HG03103 (cell line): Measurements from ENCODE around the gene PPP1R12B.
"Not testable (repeated sequence)": the region's sequence is repeated elsewhere in the genome, so short reads cannot be mapped to it uniquely, and the experiment has no call there.

Experiments used
- ATAC-seq: cut with Tn5 transposase; IDR thresholded peaks from one replicate; pipeline ENCODE4 v1.9.1; 2021; ENCODE audit warnings: low read depth; ENCODE audit not compliant: unreplicated experiment

The PPP1R12B gene

GRCh38 chr1:202473266-202474045, 125.0 kb downstream of the PPP1R12B start:
- not testable (repeated sequence) for ATAC-seq

GRCh38 chr1:202479661-202480060, 131.2 kb downstream of the PPP1R12B start:
- ATAC-seq, result not testable (repeated sequence)

- not testable (repeated sequence) for ATAC-seq
These were observed 132.1 kb downstream of the PPP1R12B start for GRCh38 chr1:202480640-202481039.

- ATAC-seq, result not testable (repeated sequence)
These were observed 134.9 kb downstream of the PPP1R12B start for GRCh38 chr1:202483362-202483761.

- ATAC-seq, result peak; percentile 50
These were observed 135.5 kb downstream of the PPP1R12B start for GRCh38 chr1:202484032-202484431.

GRCh38 chr1:202484820-202485219, 136.3 kb downstream of the PPP1R12B start:
- not testable (repeated sequence) for ATAC-seq

GRCh38 chr1:202488178-202488649, 139.7 kb downstream of the PPP1R12B start:
- not testable (repeated sequence) for ATAC-seq

- not testable (repeated sequence) for ATAC-seq
These were observed 140.6 kb downstream of the PPP1R12B start for GRCh38 chr1:202489101-202489500.

- not testable (repeated sequence) for ATAC-seq
These were observed 144.6 kb downstream of the PPP1R12B start for GRCh38 chr1:202493112-202493511.

- ATAC-seq, result no peak
These were observed 150.0 kb downstream of the PPP1R12B start for GRCh38 chr1:202498542-202498941.

GRCh38 chr1:202499997-202500396, 151.5 kb downstream of the PPP1R12B start:
- not testable (repeated sequence) for ATAC-seq

- ATAC-seq, result no peak
These were observed 152.8 kb downstream of the PPP1R12B start for GRCh38 chr1:202501281-202501680.

- ATAC-seq, result no peak
These were observed 156.9 kb downstream of the PPP1R12B start for GRCh38 chr1:202505356-202505755.

- ATAC-seq, result not testable (repeated sequence)
These were observed 157.5 kb downstream of the PPP1R12B start for GRCh38 chr1:202505880-202506575.

- not testable (repeated sequence) for ATAC-seq
These were observed 160.4 kb downstream of the PPP1R12B start for GRCh38 chr1:202508863-202509262.

- not testable (repeated sequence) for ATAC-seq
These were observed 165.4 kb downstream of the PPP1R12B start for GRCh38 chr1:202513875-202514274.

- no peak for ATAC-seq
These were observed 168.0 kb downstream of the PPP1R12B start for GRCh38 chr1:202516434-202516877.

- ATAC-seq, result not testable (repeated sequence)
These were observed 168.6 kb downstream of the PPP1R12B start for GRCh38 chr1:202517146-202517545.

- ATAC-seq, result not testable (repeated sequence)
These were observed 169.7 kb downstream of the PPP1R12B start for GRCh38 chr1:202518180-202518579.

- not testable (repeated sequence) for ATAC-seq
These were observed 170.4 kb downstream of the PPP1R12B start for GRCh38 chr1:202518905-202519304.

GRCh38 chr1:202520129-202520856, 171.8 kb downstream of the PPP1R12B start:
- ATAC-seq, result not testable (repeated sequence)
